Measurements from ENCODE around the gene MED19.
"Not testable (repeated sequence)": the region's sequence is repeated elsewhere in the genome, so short reads cannot be mapped to it uniquely, and the experiment has no call there.

The MED19 gene

DNA sequence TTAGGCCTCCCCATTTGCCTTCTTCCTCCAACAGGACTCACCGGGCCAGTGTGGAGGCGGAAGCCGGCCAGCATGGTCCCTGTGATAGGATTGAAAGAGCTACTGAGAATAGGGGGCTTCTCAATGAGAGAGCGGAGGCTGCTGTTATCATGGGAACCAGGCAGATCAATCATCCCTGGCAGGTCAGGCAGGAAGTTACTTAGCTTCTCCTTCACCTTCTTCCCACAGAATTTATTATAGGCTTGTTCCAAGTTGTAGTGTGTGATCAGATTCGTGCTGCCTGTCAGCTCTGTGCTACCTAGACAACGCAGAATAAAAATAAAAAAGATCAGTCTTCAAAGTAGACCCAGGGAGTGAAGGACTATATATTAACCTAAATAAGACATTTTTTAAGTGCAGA, 7.1 kb downstream of the MED19 start:
- DNase-seq (ENCODE audit: low read depth, low spot score), result no peak

DNA sequence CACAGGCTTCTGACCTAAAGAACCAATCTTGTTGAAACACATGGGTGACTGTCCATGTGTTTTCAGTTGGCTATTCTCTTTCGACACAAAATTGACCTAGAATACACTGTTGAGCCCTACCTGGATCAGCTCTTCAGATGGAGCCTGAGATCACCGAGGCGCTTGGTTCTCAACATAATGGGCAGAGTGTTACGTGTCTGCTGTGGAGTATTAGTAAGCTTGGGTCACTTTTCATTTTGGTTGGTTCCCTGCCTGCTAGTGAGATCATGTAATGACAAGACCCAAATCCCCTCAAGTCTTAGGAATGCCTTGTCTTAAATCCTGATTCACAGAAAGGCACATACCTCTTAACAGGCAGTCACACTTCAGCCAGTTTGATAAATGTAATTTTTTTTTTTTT, 8.7 kb downstream of the MED19 start:
- no peak for DNase-seq (ENCODE audit: low read depth, low spot score)

GRCh38 chr11:57700425-57700824, 11.6 kb downstream of the MED19 start:
- DNase-seq (ENCODE audit: low read depth, low spot score), result no peak

GRCh38 chr11:57699813-57700212, 12.2 kb downstream of the MED19 start:
- no peak for DNase-seq (ENCODE audit: low read depth, low spot score)

DNA sequence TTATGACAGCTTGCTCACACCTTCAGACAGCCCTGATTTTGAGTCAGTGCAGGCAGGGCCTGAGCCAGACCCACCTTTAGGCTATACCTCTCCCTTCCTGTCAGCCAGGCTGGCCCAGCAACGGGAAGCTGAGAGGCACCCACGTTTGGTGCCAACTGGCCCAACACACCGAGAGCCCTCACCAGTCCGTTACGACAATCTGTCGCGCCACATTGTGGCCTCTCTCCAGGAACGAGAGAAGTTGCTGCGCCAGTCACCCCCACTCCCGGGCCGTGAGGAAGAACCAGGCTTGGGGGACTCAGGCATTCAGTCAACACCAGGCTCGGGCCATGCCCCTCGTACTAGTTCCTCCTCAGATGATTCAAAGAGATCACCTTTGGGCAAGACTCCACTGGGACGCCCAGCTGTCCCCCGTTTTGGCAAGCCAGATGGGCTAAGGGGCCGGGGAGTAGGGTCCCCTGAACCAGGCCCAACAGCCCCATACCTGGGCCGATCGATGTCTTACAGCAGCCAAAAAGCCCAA, 13.1 kb downstream of the MED19 start:
- DNase-seq (ENCODE audit: low read depth, low spot score), result no peak

GRCh38 chr11:57690474-57690873, 21.5 kb downstream of the MED19 start:
- DNase-seq (ENCODE audit: low read depth, low spot score), result not testable (repeated sequence)

- DNase-seq (ENCODE audit: low read depth, low spot score), result no peak
Measured at GRCh38 chr11:57681168-57681567, 30.8 kb downstream of the MED19 start.

- DNase-seq (ENCODE audit: low read depth, low spot score), result no peak
Measured at GRCh38 chr11:57680552-57680874, 31.5 kb downstream of the MED19 start.

GRCh38 chr11:57679396-57679795, 32.6 kb downstream of the MED19 start:
- DNase-seq (ENCODE audit: low read depth, low spot score), result no peak

DNA sequence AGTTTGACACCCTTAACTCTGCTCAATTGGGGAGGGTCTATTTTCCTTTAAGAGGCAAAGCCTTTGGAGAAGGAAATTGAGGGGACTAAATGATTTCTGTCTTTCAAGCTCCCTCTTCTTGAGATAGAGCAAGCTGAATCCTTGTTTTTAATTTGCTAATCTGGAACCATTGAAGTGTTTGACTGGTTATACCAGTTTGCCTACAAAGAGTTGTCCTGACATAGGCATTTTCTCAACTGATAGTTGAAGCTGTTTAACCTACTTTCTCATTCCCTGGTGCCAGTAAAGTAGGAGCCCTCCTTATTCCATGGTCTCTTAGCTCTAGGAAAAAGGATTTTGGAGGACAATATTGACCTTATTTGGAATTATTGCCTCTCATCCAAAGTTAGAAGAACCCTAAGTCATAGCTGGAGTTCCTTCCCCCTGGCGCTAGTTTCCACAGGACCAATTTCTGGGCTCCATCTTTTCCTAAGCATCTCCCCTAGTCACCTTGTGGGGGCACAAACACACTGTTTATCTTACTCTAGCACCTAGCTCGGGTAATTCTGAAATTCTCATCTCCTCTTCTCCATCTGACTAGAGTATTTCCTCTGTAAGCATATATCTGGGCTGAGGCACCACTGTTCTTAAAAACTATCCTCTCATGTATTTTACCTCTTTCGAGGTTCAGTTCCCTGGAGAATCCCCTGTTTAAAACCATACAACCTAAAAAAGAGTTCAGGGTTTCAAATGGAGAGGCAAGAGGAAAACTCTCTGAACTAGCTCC, 36.7 kb downstream of the MED19 start:
- no peak for DNase-seq (ENCODE audit: low read depth, low spot score)

DNA sequence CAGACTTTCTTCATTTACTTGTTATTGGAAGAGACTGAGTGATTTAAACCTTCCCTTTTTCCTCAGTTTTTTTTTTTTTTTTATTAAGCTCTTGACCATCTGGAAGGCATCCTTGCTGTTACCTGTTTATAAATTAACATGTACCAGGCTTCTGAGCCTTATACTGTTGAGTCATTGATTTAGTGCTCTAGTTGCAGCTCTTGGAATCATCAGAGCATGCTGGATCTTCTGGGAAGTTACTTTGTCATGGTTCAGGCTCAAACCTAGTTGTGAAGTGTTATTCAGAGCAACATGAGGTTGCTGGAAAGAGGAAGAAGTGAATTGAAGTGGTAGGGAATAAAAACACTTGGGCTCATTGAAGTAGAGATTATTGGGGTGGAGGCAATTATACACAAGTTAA, 37.8 kb downstream of the MED19 start:
- DNase-seq (ENCODE audit: low read depth, low spot score), result no peak

DNA sequence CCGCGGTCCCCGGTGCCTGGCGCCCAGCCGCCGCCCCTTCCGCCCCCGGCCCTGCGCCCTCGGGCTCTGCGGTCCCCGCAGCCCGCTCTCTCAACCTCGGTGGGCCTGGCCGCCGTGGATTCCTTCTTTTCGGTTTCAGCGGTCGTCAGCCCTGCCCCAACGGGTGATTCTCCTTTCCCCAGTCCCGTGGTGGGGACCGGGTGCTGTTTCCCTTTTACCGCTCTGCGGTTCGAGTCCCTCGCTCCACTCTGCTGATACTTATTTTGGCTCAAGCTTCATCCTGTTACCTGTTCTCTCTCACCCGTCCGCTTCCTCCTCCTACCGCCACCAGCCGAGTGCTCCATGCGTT, 43.6 kb downstream of the MED19 start:
- DNase-seq (ENCODE audit: low read depth, low spot score), result no peak

GRCh38 chr11:57667736-57668433, 44.1 kb downstream of the MED19 start, which contains the start of gene ZDHHC5:
ZDHHC5 (plus strand) TSS chr11:57668114; CDS start chr11:57673091, 4,977 bp downstream.
- peak; percentile 100 for DNase-seq (ENCODE audit: low read depth, low spot score)

- DNase-seq (ENCODE audit: low read depth, low spot score), result peak; percentile 99
Measured at GRCh38 chr11:57667117-57667735, 44.8 kb downstream of the MED19 start.

GRCh38 chr11:57663975-57664374, 48.0 kb downstream of the MED19 start:
- DNase-seq (ENCODE audit: low read depth, low spot score), result no peak

DNA sequence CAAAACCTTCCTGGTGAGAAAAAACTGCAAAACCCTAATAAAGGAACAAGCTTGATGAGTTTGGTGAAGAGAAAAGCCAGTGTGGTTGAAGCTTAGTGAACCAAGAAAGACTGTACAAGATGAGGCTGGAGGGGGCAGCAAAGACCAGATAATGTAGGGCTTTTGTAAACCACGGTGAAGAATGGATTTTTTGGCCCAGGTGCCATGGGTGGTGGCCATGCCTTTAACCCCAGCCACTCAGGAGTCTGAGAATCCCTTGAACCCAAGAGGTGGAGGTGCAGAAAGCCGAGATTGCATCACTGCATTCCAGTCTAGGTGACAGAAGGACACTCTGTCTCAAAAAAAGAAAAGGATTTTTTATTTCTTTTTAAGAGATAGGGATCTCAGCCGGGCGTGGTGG, 49.1 kb downstream of the MED19 start:
- DNase-seq (ENCODE audit: low read depth, low spot score), result peak; percentile 28

GRCh38 chr11:57659669-57660068, 52.3 kb downstream of the MED19 start:
- no peak for DNase-seq (ENCODE audit: low read depth, low spot score)

- DNase-seq (ENCODE audit: low read depth, low spot score), result no peak
Measured at GRCh38 chr11:57658023-57658361, 54.0 kb downstream of the MED19 start.

- DNase-seq (ENCODE audit: low read depth, low spot score), result peak; percentile 99
Measured at GRCh38 chr11:57657194-57658022, 54.6 kb downstream of the MED19 start, which contains the start of gene CLP1. CLP1 (plus strand) TSS chr11:57657762; CDS start chr11:57659477, 1,715 bp downstream.

DNA sequence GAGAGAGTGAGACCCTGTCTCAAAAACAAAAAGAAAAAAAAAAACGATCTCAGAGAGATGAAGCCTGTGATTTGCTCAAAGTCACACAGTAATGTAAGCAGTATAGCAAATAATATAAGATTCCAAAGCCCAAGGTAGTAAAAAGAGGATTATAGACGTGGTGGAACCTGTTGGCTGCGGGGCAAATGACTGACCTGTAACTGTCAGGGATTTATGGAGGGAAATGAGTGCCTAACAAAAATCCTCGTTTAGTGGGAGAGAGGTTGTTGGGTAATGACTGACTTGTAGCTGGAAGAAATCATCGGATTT, 55.2 kb downstream of the MED19 start:
- no peak for DNase-seq (ENCODE audit: low read depth, low spot score)

Data from ELF-1 (cell line).